ENCODE measurements around the gene CSF1R. TPM values are rescaled to one million over a fixed set of nuclear protein-coding genes. Genes with fewer than 3 reads are reported as not detected.
"Not testable (repeated sequence)": the region's sequence is repeated elsewhere in the genome, so short reads cannot be mapped to it uniquely, and the experiment has no call there.

CSF1R gene
- total RNA-seq, 1 donor = under 0.01 TPM

GRCh38 chr5:150052956-150053712 is 33.2 kb downstream of the CSF1R start:
- no peak overlapping the region for H3K4me3 ChIP-seq (ENCODE audit: low read depth, low read length)
- peak; percentile 48 for DNase-seq (ENCODE audit: low read depth)
- TF ChIP-seq CTCF (IDR thresholded peaks at IDR 0.05; ENCODE audit: insufficient read depth, low read length) = no peak

- no peak overlapping the region for H3K4me3 ChIP-seq (ENCODE audit: low read depth, low read length)
- no peak for TF ChIP-seq CTCF (IDR thresholded peaks at IDR 0.05; ENCODE audit: insufficient read depth, low read length)
- no peak for DNase-seq (ENCODE audit: low read depth)
Observed at GRCh38 chr5:150052226-150052955, 34.0 kb downstream of the CSF1R start.

- no peak for TF ChIP-seq CTCF (IDR thresholded peaks at IDR 0.05; ENCODE audit: insufficient read depth, low read length)
- no peak for DNase-seq (ENCODE audit: low read depth)
- no peak overlapping the region for H3K4me3 ChIP-seq (ENCODE audit: low read depth, low read length)
Observed at GRCh38 chr5:150051657-150052195, 34.6 kb downstream of the CSF1R start.

- H3K4me3 ChIP-seq (ENCODE audit: low read depth, low read length); DNase-seq (ENCODE audit: low read depth): not testable (repeated sequence)
Observed at GRCh38 chr5:150050172-150050811, 36.1 kb downstream of the CSF1R start.

- H3K4me3 ChIP-seq (ENCODE audit: low read depth, low read length) = no peak overlapping the region
- no peak for TF ChIP-seq CTCF (IDR thresholded peaks at IDR 0.05; ENCODE audit: insufficient read depth, low read length)
- DNase-seq (ENCODE audit: low read depth) = no peak
Observed at GRCh38 chr5:150046031-150046430, 40.3 kb downstream of the CSF1R start.

GRCh38 chr5:150045549-150045948 is 40.8 kb downstream of the CSF1R start:
- H3K4me3 ChIP-seq (ENCODE audit: low read depth, low read length) = no peak overlapping the region
- no peak for DNase-seq (ENCODE audit: low read depth)
- no peak for TF ChIP-seq CTCF (IDR thresholded peaks at IDR 0.05; ENCODE audit: insufficient read depth, low read length)

GRCh38 chr5:150044712-150045111 is 41.6 kb downstream of the CSF1R start:
- H3K4me3 ChIP-seq (ENCODE audit: low read depth, low read length) = no peak overlapping the region
- TF ChIP-seq CTCF (IDR thresholded peaks at IDR 0.05; ENCODE audit: insufficient read depth, low read length) = no peak
- DNase-seq (ENCODE audit: low read depth) = no peak
